HCT116 (cell line): ENCODE data around the gene ARHGAP18.

ENCODE experiments used
- CBX3 ChIP-seq: IDR thresholded peaks from 2 replicates; pipeline ENCODE4 v1.6.1; 2012; ENCODE audit warnings: low read depth
- CEBPB ChIP-seq: IDR thresholded peaks from 2 replicates; pipeline ENCODE4 v1.6.1; 2012; ENCODE audit warnings: low read depth
- CTCF ChIP-seq, 3 experiments: fragments of 200-600 bp in 1 of 3; sonication (generic) in 1 of 3; IDR thresholded peaks in 2 of 3; conservative IDR thresholded peaks in 1 of 3; 2 replicates each; pipeline ENCODE4 v1.5.1; 2012 to 2017; ENCODE audit warnings: low read depth in 2 of 3, low read length in 2 of 3, antibody characterized with exemption in 1 of 3, borderline replicate concordance in 1 of 3, control low read depth in 1 of 3, mild to moderate bottlenecking in 1 of 3, mixed read lengths in 1 of 3, mixed run types in 1 of 3, moderate library complexity in 1 of 3; ENCODE audit not compliant: insufficient read depth in 1 of 3
- EGR1 ChIP-seq: IDR thresholded peaks from 2 replicates; pipeline ENCODE4 v1.6.1; 2012; ENCODE audit warnings: low read depth
- ELF1 ChIP-seq: IDR thresholded peaks from 2 replicates; pipeline ENCODE4 v1.6.1; 2012; ENCODE audit warnings: low read depth, borderline replicate concordance
- EZH2 ChIP-seq: fragments of 200-600 bp; sonication (generic); IDR thresholded peaks from 2 replicates; pipeline ENCODE4 v1.6.1; 2017; ENCODE audit warnings: antibody characterized with exemption, mixed run types
- EZH2phosphoT487 ChIP-seq: fragments of 200-600 bp; IDR thresholded peaks from 2 replicates; pipeline ENCODE4 v1.6.1; 2018; ENCODE audit warnings: antibody characterized with exemption, borderline replicate concordance
- MAX ChIP-seq: IDR thresholded peaks from 2 replicates; pipeline ENCODE4 v1.6.1; 2012
- POLR2A ChIP-seq: IDR thresholded peaks from 2 replicates; pipeline ENCODE4 v1.7.0; 2011; ENCODE audit warnings: borderline replicate concordance; ENCODE audit not compliant: insufficient read depth, insufficient read length; ENCODE audit errors: extremely low read depth
- RAD21 ChIP-seq: IDR thresholded peaks from 2 replicates; pipeline ENCODE4 v1.6.1; 2012; ENCODE audit warnings: low read depth, mild to moderate bottlenecking
- REST ChIP-seq: IDR thresholded peaks from 2 replicates; pipeline ENCODE4 v1.6.1; 2012; ENCODE audit warnings: low read depth
- TCF7L2 ChIP-seq: IDR thresholded peaks from 2 replicates; pipeline ENCODE4 v1.7.0; 2011; ENCODE audit warnings: borderline replicate concordance, inconsistent platforms; ENCODE audit not compliant: insufficient read depth, insufficient read length; ENCODE audit errors: extremely low read depth
- YY1 ChIP-seq: IDR thresholded peaks from 2 replicates; pipeline ENCODE4 v1.6.1; 2011; ENCODE audit warnings: low read length, low read depth, moderate library complexity, mild to moderate bottlenecking; ENCODE audit not compliant: insufficient replicate concordance; ENCODE audit errors: extremely low read depth
- ZNF274 ChIP-seq: fragments of 200-500 bp; sonication (Bioruptor generic); IDR thresholded peaks from 2 replicates; pipeline ENCODE4 v1.6.1; 2014; ENCODE audit warnings: mild to moderate bottlenecking, low read depth, low read length, inconsistent platforms

- TF ChIP-seq POLR2A, result no peak
- no peak for TF ChIP-seq YY1
- TF ChIP-seq CTCF (IDR thresholded peaks at IDR 0.05 in 2 of 3, conservative IDR thresholded peaks at IDR 0.05 in 1 of 3; ENCODE audit: borderline replicate concordance in 1 of 3, insufficient read depth in 1 of 3, low read depth in 2 of 3, low read length in 2 of 3), result no peak
- TF ChIP-seq CEBPB, result no peak
- no peak for TF ChIP-seq MAX
- TF ChIP-seq EZH2phosphoT487, result no peak
- no peak for TF ChIP-seq EZH2
- TF ChIP-seq REST, result no peak
- no peak for TF ChIP-seq ELF1
- no peak for TF ChIP-seq TCF7L2
- no peak for TF ChIP-seq CBX3
- TF ChIP-seq ZNF274, result no peak
- no peak for TF ChIP-seq EGR1
- TF ChIP-seq RAD21, result no peak
These were observed 15.4 kb upstream of the ARHGAP18 start for GRCh38 chr6:129725341-129725740.
